Fibroblast of gingiva (primary cell): ENCODE measurements around the gene IGSF6.

Experiments
- DNase-seq: peaks from one replicate; pipeline ENCODE4 v3.0.0-alpha.2; 2011; ENCODE audit warnings: low read depth

Gene IGSF6

GRCh38 chr16:21600031-21600773 is 52.2 kb downstream of the IGSF6 start:
- peak; percentile 22 for DNase-seq

- DNase-seq = peak; percentile 96
Measured at GRCh38 chr16:21599122-21600030, 53.0 kb downstream of the IGSF6 start, which contains the start of gene METTL9. METTL9 (plus strand) TSS chr16:21599577; CDS start chr16:21599734, 157 bp downstream.

GRCh38 chr16:21598701-21599121 is 53.7 kb downstream of the IGSF6 start:
- no peak for DNase-seq

GRCh38 chr16:21598206-21598605 is 54.2 kb downstream of the IGSF6 start:
- DNase-seq = no peak

- DNase-seq = no peak
Measured at GRCh38 chr16:21597561-21598030, 54.8 kb downstream of the IGSF6 start.

GRCh38 chr16:21593530-21594289 is 58.7 kb downstream of the IGSF6 start:
- DNase-seq = no peak

- DNase-seq = no peak
Measured at GRCh38 chr16:21592191-21592590, 60.2 kb downstream of the IGSF6 start.

- no peak for DNase-seq
Measured at GRCh38 chr16:21590796-21591195, 61.6 kb downstream of the IGSF6 start.

GRCh38 chr16:21590287-21590686 is 62.1 kb downstream of the IGSF6 start:
- DNase-seq = peak; percentile 34

- DNase-seq = no peak
Measured at GRCh38 chr16:21589551-21589950, 62.9 kb downstream of the IGSF6 start.
